Endothelial cell of umbilical vein (primary cell): ENCODE measurements around the gene GPSM1.

Experiments used
- JUN ChIP-seq: IDR thresholded peaks from 2 replicates; pipeline ENCODE4 v1.6.1; 2011; ENCODE audit warnings: borderline replicate concordance, low read depth; ENCODE audit not compliant: insufficient read length, insufficient read depth
- TF ChIP-seq, protein P1 (sequence below), 2 donors: IDR thresholded peaks; 1 replicate in 1 of 2; 2 replicates in 1 of 2; pipeline ENCODE4 v1.5.1; 2011; ENCODE audit warnings: low read length in 2 of 2, mild to moderate bottlenecking in 2 of 2, moderate library complexity in 2 of 2, control low read depth in 1 of 2, inconsistent platforms in 1 of 2, low read depth in 1 of 2; ENCODE audit not compliant: insufficient read depth in 1 of 2; ENCODE audit errors: extremely low read depth in 1 of 2

DNA sequence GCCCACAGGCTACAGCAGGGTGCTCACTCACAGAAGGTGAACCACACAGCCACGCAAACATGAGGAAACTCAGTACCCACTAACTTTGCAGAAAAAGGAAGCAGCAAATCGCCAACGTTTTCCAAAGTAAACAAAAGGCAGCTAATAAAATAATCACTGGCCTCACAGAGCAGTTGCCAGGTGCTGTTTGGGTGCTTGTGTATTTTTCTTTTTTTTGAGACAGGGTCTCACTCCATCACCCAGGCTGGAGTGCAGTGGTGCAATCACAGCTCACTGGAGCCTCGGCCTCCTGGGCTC, 68.8 kb downstream of the GPSM1 start:
- TF ChIP-seq, protein P1, sequence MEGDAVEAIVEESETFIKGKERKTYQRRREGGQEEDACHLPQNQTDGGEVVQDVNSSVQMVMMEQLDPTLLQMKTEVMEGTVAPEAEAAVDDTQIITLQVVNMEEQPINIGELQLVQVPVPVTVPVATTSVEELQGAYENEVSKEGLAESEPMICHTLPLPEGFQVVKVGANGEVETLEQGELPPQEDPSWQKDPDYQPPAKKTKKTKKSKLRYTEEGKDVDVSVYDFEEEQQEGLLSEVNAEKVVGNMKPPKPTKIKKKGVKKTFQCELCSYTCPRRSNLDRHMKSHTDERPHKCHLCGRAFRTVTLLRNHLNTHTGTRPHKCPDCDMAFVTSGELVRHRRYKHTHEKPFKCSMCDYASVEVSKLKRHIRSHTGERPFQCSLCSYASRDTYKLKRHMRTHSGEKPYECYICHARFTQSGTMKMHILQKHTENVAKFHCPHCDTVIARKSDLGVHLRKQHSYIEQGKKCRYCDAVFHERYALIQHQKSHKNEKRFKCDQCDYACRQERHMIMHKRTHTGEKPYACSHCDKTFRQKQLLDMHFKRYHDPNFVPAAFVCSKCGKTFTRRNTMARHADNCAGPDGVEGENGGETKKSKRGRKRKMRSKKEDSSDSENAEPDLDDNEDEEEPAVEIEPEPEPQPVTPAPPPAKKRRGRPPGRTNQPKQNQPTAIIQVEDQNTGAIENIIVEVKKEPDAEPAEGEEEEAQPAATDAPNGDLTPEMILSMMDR (IDR thresholded peaks at IDR 0.05; ENCODE audit: extremely low read depth in 1 of 2, insufficient read depth in 1 of 2, low read depth in 1 of 2, low read length in 2 of 2): no peak
- TF ChIP-seq JUN: no peak
